ENCODE results near the gene PUSL1.
A peak's percentile ranks its signal among the peaks of the same experiment; 100 is the strongest.

Gene PUSL1

DNA sequence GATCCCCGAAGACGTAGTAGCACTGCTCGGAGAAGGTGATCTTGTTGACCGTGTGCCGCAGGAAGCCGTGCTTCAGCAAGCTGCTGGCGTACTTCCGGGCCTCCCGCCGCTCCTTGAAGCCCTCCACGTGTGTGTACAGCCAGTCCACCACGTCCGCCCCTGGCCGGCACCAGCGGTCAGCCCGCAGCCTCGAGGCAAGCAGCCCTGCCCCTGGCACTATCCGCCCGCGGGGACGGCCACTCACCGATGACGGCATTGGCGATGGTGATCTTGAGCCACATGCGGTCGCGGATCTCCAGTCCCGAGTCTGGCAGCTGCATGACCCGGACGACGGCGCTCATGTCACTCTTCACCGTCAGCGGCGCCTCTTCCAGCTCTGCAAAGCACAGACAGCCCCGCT is 29.9 kb downstream of the PUSL1 start:
- DNase-seq (ENCODE audit: low read depth in 2 of 2), result no peak

- DNase-seq (ENCODE audit: low read depth in 2 of 2), result no peak
These were observed 31.8 kb downstream of the PUSL1 start for GRCh38 chr1:1340185-1340584.

DNA sequence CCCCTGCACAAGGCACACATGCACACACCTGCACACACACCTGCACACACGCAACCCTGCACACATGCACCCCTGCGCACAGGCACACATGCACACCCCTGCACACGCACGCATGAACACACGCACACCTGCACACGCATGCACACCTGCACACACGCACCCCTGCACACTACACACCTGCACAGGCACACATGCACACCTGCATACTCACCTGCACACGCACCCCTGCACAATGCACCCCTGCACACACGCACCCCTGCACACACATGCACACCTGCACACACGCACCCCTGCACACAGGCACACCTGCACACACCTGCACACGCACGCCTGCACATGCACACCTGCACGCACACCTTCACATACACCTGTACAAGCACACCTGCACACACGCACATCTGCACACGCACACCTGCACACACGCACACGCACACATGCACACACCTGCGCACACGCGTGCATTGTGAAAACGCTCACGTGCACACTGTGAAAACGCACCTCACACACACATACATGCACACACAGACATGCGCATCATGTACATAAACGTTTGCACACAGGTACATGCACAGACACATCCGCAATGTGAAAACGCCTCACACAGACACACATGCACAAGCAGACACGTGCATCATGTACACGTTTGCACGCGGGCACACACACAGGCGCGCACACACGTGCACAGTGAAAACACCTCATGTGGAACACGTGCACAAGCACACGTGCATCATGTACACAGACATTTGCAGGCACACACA is 32.6 kb downstream of the PUSL1 start:
- no peak for DNase-seq (ENCODE audit: low read depth in 2 of 2)

- no peak for DNase-seq (ENCODE audit: low read depth in 2 of 2)
These were observed 33.2 kb downstream of the PUSL1 start for GRCh38 chr1:1341549-1342021.

GRCh38 chr1:1342061-1342562 is 33.7 kb downstream of the PUSL1 start:
- no peak for DNase-seq (ENCODE audit: low read depth in 2 of 2)

- DNase-seq (ENCODE audit: low read depth in 2 of 2), result no peak
These were observed 34.3 kb downstream of the PUSL1 start for GRCh38 chr1:1342584-1343115.

- DNase-seq (ENCODE audit: low read depth in 2 of 2), result no peak
These were observed 35.5 kb downstream of the PUSL1 start for GRCh38 chr1:1343811-1344421.

DNA sequence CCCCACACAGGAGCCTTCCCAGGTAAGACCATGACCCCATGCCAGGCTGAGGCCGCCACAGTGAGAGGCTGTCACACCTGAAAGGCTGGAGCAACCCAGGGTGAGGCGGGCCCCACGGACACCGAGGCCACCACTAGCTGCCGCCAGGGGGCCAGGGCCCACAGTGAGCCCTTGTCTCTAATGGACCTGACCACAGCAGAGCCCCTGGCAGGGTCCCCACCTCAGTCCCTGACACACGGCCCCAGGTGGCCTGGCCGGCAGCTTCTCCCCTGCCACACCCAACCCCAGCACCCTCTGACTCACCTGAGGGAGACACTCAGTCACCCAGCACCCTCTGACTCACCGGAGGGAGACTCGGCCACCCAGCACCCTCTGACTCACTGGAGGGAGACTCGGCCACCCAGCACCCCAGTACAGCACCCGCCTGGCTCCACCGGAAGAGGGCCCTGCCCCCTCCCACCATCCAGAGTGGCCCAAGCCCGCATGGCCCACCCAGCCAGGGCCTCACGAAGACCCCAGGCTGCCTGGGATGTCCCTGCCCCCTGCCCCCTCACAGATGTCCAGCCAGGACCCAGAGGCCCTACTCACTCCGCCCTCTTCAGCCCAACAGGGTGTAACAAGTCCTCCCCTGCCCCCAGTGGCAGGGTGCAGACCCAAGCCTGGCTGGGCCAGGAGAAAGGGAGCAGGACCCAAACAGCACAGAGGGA is 36.4 kb downstream of the PUSL1 start:
- DNase-seq (ENCODE audit: low read depth in 2 of 2), result peak; percentile 38 to 43

GRCh38 chr1:1345384-1345783 is 37.0 kb downstream of the PUSL1 start:
- no peak for DNase-seq (ENCODE audit: low read depth in 2 of 2)

DNA sequence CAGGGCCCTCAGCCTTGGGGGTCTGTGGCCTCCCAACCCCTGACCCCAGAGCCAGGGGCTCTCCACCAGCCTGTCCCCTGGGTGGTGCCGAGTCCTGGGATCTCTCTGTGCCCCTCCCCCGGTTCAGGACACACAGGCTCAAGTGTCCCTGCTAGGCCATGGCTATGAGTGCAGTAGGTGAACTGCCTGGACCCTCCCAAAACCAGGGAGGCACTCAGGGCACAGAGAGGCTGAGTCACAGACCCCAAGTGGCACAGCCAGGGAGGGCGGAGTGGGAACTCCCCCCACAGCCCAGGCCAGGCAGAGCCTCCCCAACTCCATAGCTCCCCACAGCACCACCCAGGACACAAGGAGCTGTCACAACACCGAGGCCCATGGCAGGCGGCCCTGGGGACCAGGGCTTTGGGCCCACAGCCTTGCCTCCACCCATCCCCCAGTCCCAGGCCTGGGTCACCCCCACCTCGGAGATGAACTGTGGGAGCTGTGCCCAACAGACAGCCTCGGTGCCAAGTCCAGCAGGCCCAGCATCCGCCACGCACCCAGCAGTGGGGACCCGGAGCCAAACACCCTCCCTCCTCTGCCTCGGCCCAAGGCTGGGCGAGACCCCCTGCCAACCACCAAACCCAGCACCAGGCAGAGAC is 37.6 kb downstream of the PUSL1 start:
- no peak for DNase-seq (ENCODE audit: low read depth in 2 of 2)

DNA sequence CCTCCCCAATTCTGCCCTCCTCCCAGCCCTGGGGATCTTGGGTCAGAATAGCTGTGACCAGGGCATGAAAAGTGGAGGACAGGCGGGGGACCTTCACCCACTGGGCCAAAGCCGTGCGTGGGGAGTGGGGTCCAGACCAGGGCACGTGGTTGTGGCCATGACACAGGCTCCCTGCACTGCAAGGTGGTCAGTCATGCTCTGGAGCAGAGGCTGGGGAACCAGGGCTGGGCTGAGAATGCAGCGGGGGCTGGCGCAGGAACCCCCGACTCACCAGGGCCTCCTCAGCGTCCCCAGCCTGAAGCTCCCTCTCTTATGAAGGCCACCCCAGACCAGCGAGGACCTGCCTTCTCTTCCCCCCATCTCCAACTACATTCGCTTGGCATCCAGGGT is 38.1 kb downstream of the PUSL1 start:
- DNase-seq (ENCODE audit: low read depth in 2 of 2), result no peak

DNA sequence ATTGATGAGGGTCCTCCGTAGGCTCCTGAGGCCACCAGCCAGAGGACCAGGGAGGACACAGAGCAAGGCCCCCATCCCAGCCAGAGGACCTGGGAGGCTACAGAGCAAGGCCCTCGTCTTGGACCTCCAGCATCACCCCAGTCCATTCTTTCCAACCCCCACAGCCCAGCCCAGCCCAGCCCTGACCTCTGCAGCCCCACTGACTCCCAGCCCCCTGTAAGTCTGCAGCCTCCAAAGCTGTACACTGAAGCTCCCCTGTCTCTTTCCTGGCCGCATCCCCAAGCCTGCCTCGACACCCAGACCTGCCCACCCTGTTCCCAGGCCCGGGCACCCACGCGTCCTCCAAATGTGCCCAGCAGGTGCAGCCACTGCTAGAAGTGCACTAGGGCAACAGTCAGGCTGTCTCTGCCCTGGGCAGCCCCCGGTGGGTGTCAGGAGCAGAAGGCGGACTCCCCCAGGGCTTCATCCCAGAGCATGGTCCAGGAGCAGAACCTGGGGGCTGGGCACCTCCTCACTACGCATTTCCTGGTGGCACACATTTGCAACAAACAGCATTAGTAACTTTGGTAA is 38.7 kb downstream of the PUSL1 start:
- DNase-seq (ENCODE audit: low read depth in 2 of 2), result no peak

- DNase-seq (ENCODE audit: low read depth in 2 of 2), result no peak
These were observed 39.4 kb downstream of the PUSL1 start for GRCh38 chr1:1347663-1348419.

DNA sequence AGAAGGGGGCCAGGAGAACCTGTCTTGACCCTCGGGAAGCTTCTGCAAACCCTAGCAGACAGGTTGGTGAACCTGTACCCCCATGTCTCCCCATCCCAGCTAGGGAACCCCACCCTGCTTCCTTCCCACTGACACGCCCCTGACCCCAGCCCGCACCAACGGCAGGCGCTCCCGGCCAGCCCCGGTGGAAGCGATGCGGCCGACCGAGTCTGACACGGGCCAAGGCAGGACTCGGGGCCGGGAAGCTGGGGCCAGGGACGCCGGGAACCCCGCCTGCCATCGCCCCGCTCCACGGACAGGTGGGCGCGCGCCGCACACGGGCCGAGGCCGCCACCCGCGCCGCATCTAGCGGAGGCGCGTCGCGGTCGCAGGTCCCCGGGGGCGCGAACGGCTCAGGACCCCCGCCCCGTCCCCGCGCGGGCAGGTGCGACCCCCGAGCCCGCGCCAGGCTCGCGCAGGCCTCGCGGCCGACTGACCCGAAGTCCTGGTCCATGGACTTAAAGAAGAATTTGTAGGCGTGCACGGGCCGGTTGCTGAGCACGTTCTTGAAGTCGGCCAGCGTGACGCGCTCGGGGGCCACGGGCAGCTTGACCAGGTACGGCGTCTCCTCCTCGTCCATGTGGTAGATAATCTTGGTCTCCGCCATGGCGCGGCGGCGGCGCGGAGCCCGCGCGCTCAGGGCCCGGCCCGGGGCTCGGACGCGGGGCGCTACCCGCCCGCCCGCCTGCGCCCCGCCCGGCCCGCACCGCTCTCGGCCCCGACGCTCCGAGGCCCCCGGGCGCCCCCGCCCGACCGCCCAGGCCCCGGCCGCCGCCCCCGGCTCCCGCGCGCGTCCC is 40.2 kb downstream of the PUSL1 start:
- no peak for DNase-seq (ENCODE audit: low read depth in 2 of 2)

DNA sequence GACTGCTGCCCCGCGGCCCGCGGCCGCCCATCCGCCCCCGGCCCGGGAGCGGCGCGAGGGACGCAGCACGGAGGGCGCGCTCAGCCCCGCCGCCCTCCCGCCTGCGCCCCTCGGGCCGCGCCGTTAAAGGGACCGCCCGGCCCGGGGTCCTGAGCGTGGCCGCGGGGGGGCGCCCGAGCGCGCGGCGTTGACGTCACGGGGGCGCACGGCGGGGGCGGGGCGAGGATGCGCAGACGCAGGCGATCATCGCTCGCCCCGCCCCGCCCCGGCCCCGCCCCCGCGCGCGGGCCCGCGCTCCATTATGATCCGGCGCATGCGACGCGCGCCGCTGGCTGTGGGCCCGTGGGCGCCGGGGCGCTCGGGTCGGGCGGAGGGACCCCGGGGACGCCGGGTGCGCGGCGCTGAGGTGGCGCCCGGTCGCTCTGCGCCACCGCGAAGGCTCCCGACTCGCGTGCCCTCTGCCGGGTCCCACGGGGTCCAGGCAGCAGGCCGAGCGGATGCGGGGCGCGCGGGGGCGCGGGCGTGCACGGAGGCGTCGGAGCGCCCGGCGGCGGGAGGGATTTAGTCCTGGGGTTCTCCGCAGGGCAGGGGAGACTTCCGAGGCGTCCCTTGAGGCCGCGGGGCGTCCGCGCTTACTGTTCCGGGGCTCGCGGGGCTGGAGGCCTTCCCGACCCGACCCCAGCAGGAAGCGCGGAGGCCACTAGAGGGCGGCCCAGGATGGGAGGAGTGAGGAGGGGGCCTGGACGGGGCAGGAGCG is 41.0 kb downstream of the PUSL1 start, which contains the start of gene DVL1:
Gene DVL1 (minus strand): TSS at position 163 of the 757 bp plus-strand sequence. CDS start 353 bp downstream, outside the sequence.
- DNase-seq (ENCODE audit: low read depth in 2 of 2), result peak; percentile 53 to 61

DNA sequence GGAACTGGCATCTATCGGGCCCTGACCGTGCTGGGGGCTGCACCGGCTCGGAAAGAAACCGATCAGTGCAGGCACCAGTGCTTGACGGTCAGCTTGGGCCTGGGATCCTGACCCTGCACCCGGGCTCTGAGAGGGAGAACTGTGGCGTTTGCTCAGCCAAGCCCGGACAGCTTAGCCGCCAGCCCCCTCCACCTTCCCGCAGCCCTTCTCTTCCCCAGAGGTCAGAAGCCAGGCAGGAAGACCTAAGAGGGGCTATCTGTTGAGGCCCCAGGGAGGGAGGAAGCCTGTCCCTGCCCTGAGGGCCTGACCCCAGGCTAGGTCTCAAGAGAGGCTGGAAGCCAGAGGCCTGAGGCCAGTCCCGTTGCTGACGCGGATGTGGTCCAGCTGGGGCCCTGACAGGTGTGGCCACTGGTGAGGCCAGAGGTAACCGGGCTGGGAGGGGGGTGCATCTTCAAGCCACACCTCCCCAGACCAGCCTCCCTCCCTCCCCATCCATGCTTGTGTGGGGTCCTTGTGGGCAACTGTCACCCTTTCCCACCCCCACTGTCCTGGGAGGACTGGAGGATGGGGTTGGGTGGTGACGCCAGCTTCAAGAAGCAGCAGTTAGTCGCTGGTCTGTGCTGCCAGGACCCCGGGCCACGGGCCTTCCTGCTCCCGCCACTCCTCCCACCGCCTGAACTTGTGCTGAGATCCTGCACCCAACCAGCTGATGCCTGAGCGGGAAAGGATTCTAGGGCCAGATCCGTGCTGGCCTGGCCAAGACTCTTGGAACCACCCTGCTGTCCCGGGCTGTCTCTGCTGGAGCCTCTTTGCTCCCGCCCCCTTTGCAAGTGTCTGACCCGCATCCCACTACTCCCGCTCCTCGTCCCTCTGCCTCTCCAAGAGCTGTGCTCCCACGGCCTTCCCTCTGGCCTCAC is 43.4 kb downstream of the PUSL1 start:
- DNase-seq (ENCODE audit: low read depth in 2 of 2), result no peak

GRCh38 chr1:1352786-1353388 is 44.5 kb downstream of the PUSL1 start:
- no peak for DNase-seq (ENCODE audit: low read depth in 2 of 2)

Measured in activated CD4-positive, alpha-beta T cell treated with anti-CD3 and anti-CD28 coated beads for 24 hours (primary cell).